ENCODE results near the gene ZNF638.

DNA sequence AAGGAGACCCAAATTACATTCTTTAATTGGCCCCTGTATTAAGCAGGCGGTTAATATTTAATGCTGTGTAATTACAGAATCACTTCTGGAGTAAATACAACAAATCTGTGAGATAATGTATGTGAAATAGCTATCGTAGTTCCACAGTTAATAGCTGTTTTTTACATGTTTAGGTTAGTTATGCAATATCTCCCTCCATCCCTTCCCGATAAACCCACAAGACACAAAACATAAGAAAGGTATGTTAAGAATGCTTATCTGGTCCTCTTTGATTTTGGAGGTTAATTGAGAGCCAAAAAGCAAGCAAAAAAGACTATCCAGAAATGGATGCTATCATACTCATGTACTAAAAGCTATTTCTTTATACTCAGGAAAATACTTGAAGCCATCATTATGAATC lies 49.1 kb downstream of the ZNF638 start:
- TF ChIP-seq, protein P1, sequence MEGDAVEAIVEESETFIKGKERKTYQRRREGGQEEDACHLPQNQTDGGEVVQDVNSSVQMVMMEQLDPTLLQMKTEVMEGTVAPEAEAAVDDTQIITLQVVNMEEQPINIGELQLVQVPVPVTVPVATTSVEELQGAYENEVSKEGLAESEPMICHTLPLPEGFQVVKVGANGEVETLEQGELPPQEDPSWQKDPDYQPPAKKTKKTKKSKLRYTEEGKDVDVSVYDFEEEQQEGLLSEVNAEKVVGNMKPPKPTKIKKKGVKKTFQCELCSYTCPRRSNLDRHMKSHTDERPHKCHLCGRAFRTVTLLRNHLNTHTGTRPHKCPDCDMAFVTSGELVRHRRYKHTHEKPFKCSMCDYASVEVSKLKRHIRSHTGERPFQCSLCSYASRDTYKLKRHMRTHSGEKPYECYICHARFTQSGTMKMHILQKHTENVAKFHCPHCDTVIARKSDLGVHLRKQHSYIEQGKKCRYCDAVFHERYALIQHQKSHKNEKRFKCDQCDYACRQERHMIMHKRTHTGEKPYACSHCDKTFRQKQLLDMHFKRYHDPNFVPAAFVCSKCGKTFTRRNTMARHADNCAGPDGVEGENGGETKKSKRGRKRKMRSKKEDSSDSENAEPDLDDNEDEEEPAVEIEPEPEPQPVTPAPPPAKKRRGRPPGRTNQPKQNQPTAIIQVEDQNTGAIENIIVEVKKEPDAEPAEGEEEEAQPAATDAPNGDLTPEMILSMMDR (conservative IDR thresholded peaks at IDR 0.05; ENCODE audit: low read length) = no peak
- TF ChIP-seq EZH2phosphoT487 (IDR thresholded peaks at IDR 0.05; ENCODE audit: borderline replicate concordance) = no peak

All from Loucy (cell line).